GM12878 (cell line): Measurements from ENCODE around the gene ARHGAP45. TPM values are rescaled to one million over a fixed set of nuclear protein-coding genes. Genes with fewer than 3 reads are reported as not detected.

Source experiments
- ATAC-seq: fragments of 200-7000 bp; cut with Tn5 transposase; 3 replicates; pipeline ENCODE4 v1.9.1; 2020; ENCODE audit warnings: mild to moderate bottlenecking, moderate library complexity
- BruUV-seq: library from RNA; stranded (reverse); fragments of 400-500 nt; replicated peaks from 2 replicates; lab custom pipeline; 2021; lab: Mats Ljungman, UMichigan
- CTCF ChIA-PET: fragments of 300-600 bp; sonication (Branson Sonifier 250); formaldehyde crosslinking; extraction: SDS; loops from one replicate; lab custom pipeline; 2021; ENCODE audit warnings: inconsistent platforms; lab: Yijun Ruan, JAX
- POLR2A ChIA-PET: fragments of 350-600 bp; formaldehyde crosslinking; extraction: SDS; loops from one replicate; lab custom pipeline; 2021; ENCODE audit warnings: inconsistent platforms; lab: Charles Lee
- RAD21 ChIA-PET: fragments of 300-600 bp; sonication (Branson Sonifier 250); formaldehyde crosslinking; loops from one replicate; lab custom pipeline; 2023; ENCODE audit warnings: antibody characterized with exemption; ENCODE audit not compliant: unreplicated experiment; lab: Charles Lee
- SMC1A ChIA-PET: fragments of 300-600 bp; sonication (Branson Sonifier 250); formaldehyde crosslinking; loops from one replicate; lab custom pipeline; 2023; ENCODE audit not compliant: unreplicated experiment, uncharacterized antibody; lab: Charles Lee
- DNase-seq: peaks from one replicate; pipeline ENCODE4 v3.0.0-alpha.2; 2011; ENCODE audit warnings: low read depth, low spot score
- FAIRE-seq: peaks from 3 replicates; lab custom pipeline; 2011; peaks lifted over from hg19 to GRCh38; lab: Jason Lieb, UNC
- H2AFZ ChIP-seq: 2 replicates; pipeline ENCODE4 v1.6.0; 2011; ENCODE audit warnings: low read depth, low read length, control low read depth; ENCODE audit not compliant: control insufficient read depth
- H3K27ac ChIP-seq: 2 replicates; pipeline ENCODE4 v1.5.1; 2011; ENCODE audit warnings: control low read depth; ENCODE audit not compliant: control insufficient read depth, insufficient read depth
- H3K27me3 ChIP-seq, 2 experiments: replicated peaks in 1 of 2; 2 replicates each; pipeline versions ENCODE4 v1.6.0 to v1.6.1; 2011; ENCODE audit warnings: low read length in 1 of 2; ENCODE audit not compliant: control insufficient read depth in 2 of 2, insufficient read depth in 2 of 2
- H3K36me3 ChIP-seq, 2 experiments: 2 replicates each; pipeline ENCODE4 v1.5.1; 2011; ENCODE audit warnings: low read length in 1 of 2; ENCODE audit not compliant: control insufficient read depth in 2 of 2, insufficient read depth in 2 of 2
- H3K4me1 ChIP-seq: 2 replicates; pipeline ENCODE4 v1.6.1; 2011; ENCODE audit warnings: mild to moderate bottlenecking, low read length, moderate library complexity, mixed read lengths; ENCODE audit not compliant: control insufficient read depth, insufficient read depth
- H3K4me2 ChIP-seq: 2 replicates; pipeline ENCODE4 v1.6.0; 2011; ENCODE audit warnings: control low read depth; ENCODE audit not compliant: control insufficient read depth, insufficient read depth
- H3K4me3 ChIP-seq: fragments of 200-600 bp; sonication (generic); 2 replicates; pipeline ENCODE4 v1.5.1; 2016
- H3K79me2 ChIP-seq: 2 replicates; pipeline ENCODE4 v1.6.0; 2011; ENCODE audit warnings: low read length; ENCODE audit not compliant: control insufficient read depth, insufficient read depth
- H3K9ac ChIP-seq: 2 replicates; pipeline ENCODE4 v1.8.0; 2011; ENCODE audit warnings: low read length, control low read depth, mixed read lengths; ENCODE audit not compliant: control insufficient read depth, insufficient read depth
- H3K9me3 ChIP-seq: replicated peaks from 3 replicates; pipeline ENCODE4 v1.5.1; 2011; ENCODE audit warnings: mild to moderate bottlenecking, low read length; ENCODE audit not compliant: control insufficient read depth, insufficient read depth
- H4K20me1 ChIP-seq: 2 replicates; pipeline ENCODE4 v1.6.0; 2011; ENCODE audit not compliant: control insufficient read depth, insufficient read depth
- ATF7 ChIP-seq: fragments of 450-650 bp; IDR thresholded peaks from 2 replicates; pipeline ENCODE4 v1.6.1; 2016; ENCODE audit warnings: low read depth, mild to moderate bottlenecking
- EGR1 ChIP-seq, 2 experiments: IDR thresholded peaks; 1 replicate in 1 of 2; 2 replicates in 1 of 2; pipeline ENCODE4 v1.6.1; 2011 to 2012; ENCODE audit warnings: low read depth in 2 of 2, low read length in 2 of 2, borderline replicate concordance in 1 of 2, mild to moderate bottlenecking in 1 of 2, moderate library complexity in 1 of 2
- IKZF1 ChIP-seq: fragments of 450-650 bp; conservative IDR thresholded peaks from 2 replicates; pipeline ENCODE4 v1.6.1; 2017; ENCODE audit warnings: antibody characterized with exemption, mild to moderate bottlenecking
- MXI1 ChIP-seq: fragments of 150-350 bp; IDR thresholded peaks from 2 replicates; pipeline ENCODE4 v1.6.1; 2011; ENCODE audit warnings: low read depth, mild to moderate bottlenecking, inconsistent platforms, low read length, improper control_type of control experiment
- NBN ChIP-seq: fragments of 450-650 bp; IDR thresholded peaks from 2 replicates; pipeline ENCODE4 v1.6.1; 2016
- NRF1 ChIP-seq: conservative IDR thresholded peaks from 2 replicates; pipeline ENCODE4 v1.6.1; 2011; ENCODE audit warnings: mild to moderate bottlenecking, low read depth, low read length, improper control_type of control experiment
- RCOR1 ChIP-seq: conservative IDR thresholded peaks from 2 replicates; pipeline ENCODE4 v1.6.1; 2012; ENCODE audit warnings: low read depth, low read length, improper control_type of control experiment
- TCF7 ChIP-seq: IDR thresholded peaks from 2 replicates; pipeline ENCODE4 v1.6.1; 2014; ENCODE audit warnings: antibody characterized with exemption, borderline replicate concordance
- ZNF384 ChIP-seq: IDR thresholded peaks from 2 replicates; pipeline ENCODE4 v1.6.1; 2012; ENCODE audit warnings: low read depth, mild to moderate bottlenecking, low read length, improper control_type of control experiment, borderline replicate concordance
- WGBS: methylation state at CpG from one replicate; pipeline ENCODE4 v1.1.6; 2016; ENCODE audit warnings: low lambda C conversion rate; ENCODE audit not compliant: insufficient replicate concordance, insufficient coverage; ENCODE audit errors: missing lambda C conversion rate; 5-methylcytosine and 5-hydroxymethylcytosine counted together
- in situ Hi-C: fragments of 300-500 bp; cut with MboI; formaldehyde crosslinking; loops from 9 replicates; pipeline ENCODE4 v1.14.3; 2018; ENCODE audit warnings: mixed read lengths
- intact Hi-C: fragments of 100-400 bp; cut with micrococcal nuclease; formaldehyde crosslinking; loops from one replicate; pipeline ENCODE4 v1.14.2; 2022; ENCODE audit not compliant: unreplicated experiment
- polyA plus RNA-seq, 11 experiments: library from polyadenylated mRNA; depleted of rRNA in 4 of 11; unstranded in 6 of 11; stranded (reverse) in 5 of 11; fragments of >200 nt; fragmentation: Nextera tagmentation in 4 of 11; fragmentation: Illumina TruSeq in 1 of 11; extraction: Ambion mirVana in 4 of 11; extraction: Trizol in 1 of 11; gene quantifications; 1 replicate in 1 of 11; 2 replicates in 10 of 11; pipeline versions ENCODE4 v1.2.1 to v1.2.3, GENCODE V29; 2011 to 2016; ENCODE audit warnings: inconsistent platforms in 2 of 11, missing spikeins in 2 of 11, low read depth in 1 of 11
- total RNA-seq, 4 experiments: library from RNA; depleted of rRNA in 3 of 4; stranded (reverse); fragments of >200 nt in 3 of 4; fragmentation: Illumina TruSeq in 1 of 4; extraction: Trizol in 1 of 4; gene quantifications; 2 replicates each; pipeline versions ENCODE4 v1.2.1 to v1.2.3, GENCODE V29; 2013 to 2021

ARHGAP45 gene
- total and polyA plus RNA-seq, 10 of the 15 experiments (the other 5 are each of a cell fraction or from before 2014, with no cell fraction given) = 1.4 to 151 (median 59.9) TPM

GRCh38 chr19:1073956-1074517, 7.1 kb downstream of the ARHGAP45 start:
- Histone ChIP-seq H3K9ac (no peak overlapping the region), H3K4me2 (peak overlapping the region; percentile 7; the same call in 1 of the 2 replicates), H3K4me1 (peaks cover 32% of the 10 kb centered on the region), H4K20me1 (no peaks in the 10 kb centered on the region), H3K9me3 (no peaks in the 10 kb centered on the region; the same call in 2 of the 3 replicates), H3K27me3 (no peaks in the 10 kb centered on the region), H3K4me3 (no peak overlapping the region; the same call in 1 of the 2 replicates), H3K79me2 (peaks cover 35% of the 10 kb centered on the region), H3K36me3 (peaks cover 25 to 30% of the 10 kb centered on the region in 2 experiments), H3K27ac (no peak overlapping the region), H2AFZ (no peak overlapping the region)
- intact Hi-C loops (no loop called here), in situ Hi-C loops (no loop called here)
- no peak for TF ChIP-seq MXI1
- no peak for TF ChIP-seq RCOR1
- RAD21 ChIA-PET = interaction anchor here (1.0 to 2.2 kb wide), 3 partner anchors 17 to 120 kb away, joined by 3 to 9 read pairs (median 4); no protein-coding TSS in a partner anchor
- no TSS peak for BruUV-seq
- FAIRE-seq (no peak), ATAC-seq (no peak), DNase-seq (no peak)
- 59% methylated on average over 24 of the region's 28 CpGs for WGBS
- CTCF ChIA-PET = interaction anchor here (2.6 kb wide), 1 partner anchor 9 kb away, joined by 11 read pairs; no protein-coding TSS in a partner anchor
- POLR2A ChIA-PET = interaction anchor here (0.6 to 3.8 kb wide), 6 partner anchors 13 to 111 kb away, joined by 3 to 24 read pairs (median 9); partner anchors contain the start of gene GPX4
- SMC1A ChIA-PET = interaction anchor here (2.7 kb wide), 1 partner anchor 9 kb away, joined by 11 read pairs; no protein-coding TSS in a partner anchor

GRCh38 chr19:1074544-1075283, 7.7 kb downstream of the ARHGAP45 start:
- Histone ChIP-seq H3K4me1 (peaks cover 32% of the 10 kb centered on the region), H2AFZ (peak overlapping the region; percentile 24), H3K4me2 (peak overlapping the region; percentile 69), H3K4me3 (peak overlapping the region; percentile 74; the same call in 1 of the 2 replicates), H4K20me1 (no peaks in the 10 kb centered on the region), H3K36me3 (peaks cover 25 to 31% of the 10 kb centered on the region in 2 experiments), H3K27ac (no peak overlapping the region; the same call in 1 of the 2 replicates), H3K9ac (no peak overlapping the region), H3K79me2 (peaks cover 28% of the 10 kb centered on the region), H3K9me3 (no peaks in the 10 kb centered on the region; the same call in 2 of the 3 replicates), H3K27me3 (no peaks in the 10 kb centered on the region)
- POLR2A ChIA-PET = interaction anchor here (0.6 to 3.8 kb wide), 7 partner anchors 8 to 111 kb away, joined by 3 to 25 read pairs (median 10); partner anchors contain the start of genes ARHGAP45 and GPX4
- RAD21 ChIA-PET = interaction anchor here (0.7 to 3.1 kb wide), 7 partner anchors 7 to 119 kb away, joined by 3 to 18 read pairs (median 4); partner anchors contain the start of genes ABCA7 and ARHGAP45
- no TSS peak for BruUV-seq
- SMC1A ChIA-PET = interaction anchor here (1.8 to 3.4 kb wide), 3 partner anchors 10 to 22 kb away, joined by 4 to 14 read pairs (median 11); no protein-coding TSS in a partner anchor
- FAIRE-seq (no peak), ATAC-seq (peak; percentile 41), DNase-seq (no peak)
- in situ Hi-C loops (no loop called here), intact Hi-C loops (no loop called here)
- WGBS = under 1% methylated on average over 39 of the region's 54 CpGs
- peak; percentile 29; the same call in 1 of the 2 replicates for TF ChIP-seq ZNF384
- peak in 1 of 2 experiments; percentile 81; a peak in 2 of 3 replicates for TF ChIP-seq EGR1 (IDR thresholded peaks at IDR 0.05; ENCODE audit: borderline replicate concordance in 1 of 2, low read depth in 2 of 2, low read length in 2 of 2)
- no peak for TF ChIP-seq TCF7
- TF ChIP-seq ATF7 = no peak
- peak; percentile 56; the same call in 1 of the 2 replicates for TF ChIP-seq NRF1
- no peak for TF ChIP-seq NBN
- TF ChIP-seq IKZF1 = 0 out of 2 replicates have a peak, but pooled peaks have one; percentile 19
- CTCF ChIA-PET = interaction anchor here (2.2 to 2.6 kb wide), 2 partner anchors 10 to 28 kb away, joined by 6 to 11 read pairs; partner anchors contain the start of gene GPX4
